DND-41 (cell line): ENCODE results near the gene FLNA.

ENCODE experiments used
- ATAC-seq: fragments of 200-7000 bp; cut with Tn5 transposase; 3 replicates; pipeline ENCODE4 v1.9.1; 2021; ENCODE audit warnings: low read depth; ENCODE audit not compliant: insufficient read depth
- DNase-seq: peaks from one replicate; pipeline ENCODE4 v3.0.0-alpha.2; 2020
- H2AFZ ChIP-seq: 2 replicates; pipeline ENCODE4 v1.6.0; 2012; ENCODE audit warnings: low read depth, low read length
- H3K27ac ChIP-seq: 2 replicates; pipeline ENCODE4 v1.5.1; 2012; ENCODE audit warnings: low read length, inconsistent platforms
- H3K27me3 ChIP-seq: fragments of 200-600 bp; sonication (generic); 2 replicates; pipeline ENCODE4 v1.6.0; 2012; ENCODE audit warnings: low read length, mild to moderate bottlenecking, inconsistent platforms; ENCODE audit not compliant: insufficient read depth, poor library complexity
- H3K36me3 ChIP-seq: 2 replicates; pipeline ENCODE4 v1.5.1; 2012; ENCODE audit warnings: low read length, inconsistent platforms; ENCODE audit not compliant: insufficient read depth
- H3K4me1 ChIP-seq: 2 replicates; pipeline ENCODE4 v1.5.1; 2012; ENCODE audit warnings: mild to moderate bottlenecking, low read length; ENCODE audit not compliant: insufficient read depth
- H3K4me2 ChIP-seq: 2 replicates; pipeline ENCODE4 v1.6.0; 2012; ENCODE audit warnings: mild to moderate bottlenecking, moderate library complexity, low read length, inconsistent platforms; ENCODE audit not compliant: insufficient read depth
- H3K4me3 ChIP-seq, 2 experiments: fragments of 200-600 bp in 1 of 2; shearing (Covaris generic) in 1 of 2; 2 replicates each; pipeline ENCODE4 v1.5.1; 2012 to 2016; ENCODE audit warnings: inconsistent platforms in 2 of 2, low read length in 2 of 2, mild to moderate bottlenecking in 2 of 2, low read depth in 1 of 2, moderate library complexity in 1 of 2
- H3K79me2 ChIP-seq: 2 replicates; pipeline ENCODE4 v1.6.0; 2012; ENCODE audit warnings: low read length, inconsistent platforms; ENCODE audit not compliant: insufficient read depth
- H3K9ac ChIP-seq: 2 replicates; pipeline ENCODE4 v1.6.0; 2012; ENCODE audit warnings: low read depth, mild to moderate bottlenecking, inconsistent platforms, low read length, moderate library complexity
- H3K9me3 ChIP-seq: 2 replicates; pipeline ENCODE4 v1.5.1; 2012; ENCODE audit warnings: low read length, moderate library complexity, mild to moderate bottlenecking, inconsistent platforms; ENCODE audit not compliant: insufficient read depth, severe bottlenecking
- H4K20me1 ChIP-seq: 2 replicates; pipeline ENCODE4 v1.6.0; 2012; ENCODE audit warnings: low read length; ENCODE audit not compliant: insufficient read depth
- EZH2 ChIP-seq: IDR thresholded peaks from 3 replicates; pipeline ENCODE4 v1.6.1; 2012; ENCODE audit warnings: borderline replicate concordance, low read depth, mild to moderate bottlenecking, moderate library complexity, low read length, inconsistent platforms; ENCODE audit not compliant: severe bottlenecking
- TF ChIP-seq, protein P1 (sequence below): IDR thresholded peaks from 2 replicates; pipeline ENCODE4 v1.5.1; 2012; ENCODE audit warnings: borderline replicate concordance, low read length, moderate library complexity, mild to moderate bottlenecking; ENCODE audit not compliant: poor library complexity, severe bottlenecking; ENCODE audit errors: extremely low read depth

The FLNA gene

DNA sequence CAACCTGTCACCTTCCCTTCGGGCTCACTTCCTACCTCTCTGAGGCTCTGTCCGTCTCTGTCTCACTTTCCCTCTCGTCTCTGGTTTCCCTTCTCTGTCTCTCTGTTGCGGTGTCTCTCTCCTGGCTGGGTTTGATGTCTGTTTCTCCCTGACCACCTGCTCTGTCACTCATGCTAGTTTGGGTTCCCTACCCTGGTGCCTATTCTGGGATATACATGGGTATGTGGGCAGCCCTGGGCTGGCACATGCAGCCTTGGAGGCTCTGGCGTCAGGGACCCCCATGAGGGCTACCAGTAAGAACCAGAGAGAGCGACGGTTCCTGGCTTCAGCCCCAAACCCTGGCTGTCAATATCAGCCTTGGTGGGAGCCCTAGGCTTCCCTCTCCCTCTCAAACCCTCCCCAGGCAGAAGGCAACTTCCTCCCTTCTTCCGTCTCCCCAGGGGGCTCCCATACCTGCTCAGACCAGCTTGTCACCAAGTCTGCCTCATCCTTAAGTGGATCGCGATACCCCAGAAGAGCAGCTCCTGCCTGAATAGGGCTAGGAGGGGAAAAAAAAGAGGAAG is 34.3 kb upstream of the FLNA start:
- H2AFZ ChIP-seq = no peak overlapping the region
- H3K4me2 ChIP-seq = no peak overlapping the region
- H3K9me3 ChIP-seq = no peaks in the 10 kb centered on the region

DNA sequence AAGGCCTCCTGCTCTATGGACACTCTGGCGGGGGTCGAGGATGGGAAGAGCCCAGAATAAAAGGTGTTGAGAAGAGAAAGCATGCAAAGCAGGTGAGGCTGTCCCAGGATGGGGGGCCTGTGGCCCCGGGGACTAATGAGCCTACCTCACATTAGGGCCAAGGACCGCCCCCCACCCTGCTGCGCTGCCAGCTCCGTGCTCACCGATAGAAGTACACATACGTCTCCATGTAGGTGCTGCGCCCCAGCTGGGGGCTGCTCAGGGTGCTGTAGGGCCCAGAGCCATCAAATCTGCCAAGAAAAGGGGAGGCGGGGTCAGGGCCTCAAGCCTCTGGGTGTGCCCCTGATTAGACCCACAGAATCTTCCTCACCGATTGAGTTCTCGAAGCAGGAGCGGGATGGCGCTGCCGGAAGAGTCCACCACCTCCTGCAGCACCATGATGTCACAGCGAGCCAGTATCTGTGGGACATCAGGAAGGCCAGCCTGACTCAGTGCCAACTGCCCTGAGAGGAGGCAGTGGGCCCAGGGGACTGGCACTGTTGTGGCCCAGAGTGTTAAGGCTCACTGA is 30.3 kb upstream of the FLNA start:
- Histone ChIP-seq H3K79me2 (peaks cover 3% of the 10 kb centered on the region; the same call in 1 of the 2 replicates), H3K4me2 (no peak overlapping the region), H3K27ac (no peak overlapping the region), H3K36me3 (peaks cover 16% of the 10 kb centered on the region), H3K4me3 (no peak overlapping the region), H3K4me1 (peaks cover 5% of the 10 kb centered on the region), H3K27me3 (no peaks in the 10 kb centered on the region), H3K9ac (no peak overlapping the region), H4K20me1 (peaks cover 12% of the 10 kb centered on the region), H3K9me3 (no peaks in the 10 kb centered on the region), H2AFZ (no peak overlapping the region)
- TF ChIP-seq, protein P1, sequence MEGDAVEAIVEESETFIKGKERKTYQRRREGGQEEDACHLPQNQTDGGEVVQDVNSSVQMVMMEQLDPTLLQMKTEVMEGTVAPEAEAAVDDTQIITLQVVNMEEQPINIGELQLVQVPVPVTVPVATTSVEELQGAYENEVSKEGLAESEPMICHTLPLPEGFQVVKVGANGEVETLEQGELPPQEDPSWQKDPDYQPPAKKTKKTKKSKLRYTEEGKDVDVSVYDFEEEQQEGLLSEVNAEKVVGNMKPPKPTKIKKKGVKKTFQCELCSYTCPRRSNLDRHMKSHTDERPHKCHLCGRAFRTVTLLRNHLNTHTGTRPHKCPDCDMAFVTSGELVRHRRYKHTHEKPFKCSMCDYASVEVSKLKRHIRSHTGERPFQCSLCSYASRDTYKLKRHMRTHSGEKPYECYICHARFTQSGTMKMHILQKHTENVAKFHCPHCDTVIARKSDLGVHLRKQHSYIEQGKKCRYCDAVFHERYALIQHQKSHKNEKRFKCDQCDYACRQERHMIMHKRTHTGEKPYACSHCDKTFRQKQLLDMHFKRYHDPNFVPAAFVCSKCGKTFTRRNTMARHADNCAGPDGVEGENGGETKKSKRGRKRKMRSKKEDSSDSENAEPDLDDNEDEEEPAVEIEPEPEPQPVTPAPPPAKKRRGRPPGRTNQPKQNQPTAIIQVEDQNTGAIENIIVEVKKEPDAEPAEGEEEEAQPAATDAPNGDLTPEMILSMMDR = no peak
- no peak for TF ChIP-seq EZH2
- ATAC-seq (no peak), DNase-seq (no peak)

More for the DNA sequence above, 34.3 kb upstream of the FLNA start:
- H3K79me2 ChIP-seq = peaks cover 20% of the 10 kb centered on the region; the same call in 1 of the 2 replicates
- no peak for TF ChIP-seq EZH2
- TF ChIP-seq, protein P1 = no peak
- peaks cover 14% of the 10 kb centered on the region for H3K4me1 ChIP-seq
- H3K4me3 ChIP-seq = no peak overlapping the region
- no peak overlapping the region for H3K9ac ChIP-seq
- no peaks in the 10 kb centered on the region for H4K20me1 ChIP-seq
- no peaks in the 10 kb centered on the region for H3K27me3 ChIP-seq
- no peak for ATAC-seq
- H3K27ac ChIP-seq = no peak overlapping the region
- DNase-seq = no peak
- H3K36me3 ChIP-seq = peaks cover 12% of the 10 kb centered on the region

DNA sequence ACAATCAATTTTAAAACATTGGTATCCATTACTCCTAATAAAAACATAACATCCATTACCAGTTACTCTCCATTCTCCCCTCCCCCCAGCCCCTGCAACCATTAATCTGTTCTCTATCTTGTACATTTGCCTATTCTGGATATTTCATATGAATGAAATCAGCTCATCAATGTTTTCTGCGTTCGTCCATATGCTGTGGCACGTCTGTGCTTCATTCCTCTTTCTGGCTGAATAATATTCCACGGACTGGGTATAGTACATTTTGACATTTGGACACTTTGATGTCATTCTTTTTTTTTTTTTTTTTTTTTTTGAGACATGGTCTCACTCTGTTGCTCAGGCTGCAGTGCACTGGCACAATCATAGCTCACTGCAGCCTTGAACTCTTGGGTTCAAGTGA is 29.4 kb upstream of the FLNA start:
- Histone ChIP-seq H3K27ac (no peak overlapping the region), H3K4me1 (peaks cover 14% of the 10 kb centered on the region), H3K9me3 (no peaks in the 10 kb centered on the region), H3K79me2 (peaks cover 11% of the 10 kb centered on the region), H3K36me3 (peaks cover 25% of the 10 kb centered on the region), H2AFZ (no peak overlapping the region), H3K9ac (no peak overlapping the region), H3K27me3 (no peaks in the 10 kb centered on the region), H3K4me3 (no peak overlapping the region), H3K4me2 (no peak overlapping the region), H4K20me1 (peaks cover 20% of the 10 kb centered on the region)
- ATAC-seq (no peak), DNase-seq (no peak)
- no peak for TF ChIP-seq EZH2
- TF ChIP-seq, protein P1 = no peak
